NCI-H2196 treated with DMSO at 0.1 percent for 48 hours (cell line): ENCODE results near the gene ERN2.
"Not testable (repeated sequence)": the region's sequence is repeated elsewhere in the genome, so short reads cannot be mapped to it uniquely, and the experiment has no call there.

Experiments
- DNase-seq: peaks from one replicate; lab custom pipeline; 2025; ENCODE audit not compliant: unreplicated experiment; lab: John Stamatoyannopoulos, UW

ERN2 gene

DNA sequence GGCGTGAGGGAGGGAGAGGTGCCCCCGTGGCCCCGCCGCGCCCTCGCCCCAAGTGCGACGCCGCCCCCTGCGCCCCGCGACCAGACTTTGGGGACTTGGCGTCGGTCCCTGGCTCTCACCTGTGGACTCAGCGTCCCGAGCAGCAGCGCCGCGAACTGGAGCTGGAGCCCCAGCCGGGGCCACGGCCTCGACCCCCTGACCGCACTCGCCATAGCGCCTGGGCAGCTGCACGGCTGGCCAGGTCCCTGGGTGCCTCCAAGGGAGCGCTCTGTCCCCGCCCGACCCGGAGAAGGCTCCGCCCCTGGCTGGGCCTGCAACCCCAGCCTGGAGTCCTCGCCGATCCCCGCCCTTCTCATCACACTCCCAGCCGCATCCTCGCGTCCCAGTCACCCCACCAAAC, at the start of gene ERN2:
TSS of gene ERN2 (minus strand) at position 247 of the 400 bp plus-strand sequence. CDS start at position 212, 35 bp downstream.
- no peak for DNase-seq

DNA sequence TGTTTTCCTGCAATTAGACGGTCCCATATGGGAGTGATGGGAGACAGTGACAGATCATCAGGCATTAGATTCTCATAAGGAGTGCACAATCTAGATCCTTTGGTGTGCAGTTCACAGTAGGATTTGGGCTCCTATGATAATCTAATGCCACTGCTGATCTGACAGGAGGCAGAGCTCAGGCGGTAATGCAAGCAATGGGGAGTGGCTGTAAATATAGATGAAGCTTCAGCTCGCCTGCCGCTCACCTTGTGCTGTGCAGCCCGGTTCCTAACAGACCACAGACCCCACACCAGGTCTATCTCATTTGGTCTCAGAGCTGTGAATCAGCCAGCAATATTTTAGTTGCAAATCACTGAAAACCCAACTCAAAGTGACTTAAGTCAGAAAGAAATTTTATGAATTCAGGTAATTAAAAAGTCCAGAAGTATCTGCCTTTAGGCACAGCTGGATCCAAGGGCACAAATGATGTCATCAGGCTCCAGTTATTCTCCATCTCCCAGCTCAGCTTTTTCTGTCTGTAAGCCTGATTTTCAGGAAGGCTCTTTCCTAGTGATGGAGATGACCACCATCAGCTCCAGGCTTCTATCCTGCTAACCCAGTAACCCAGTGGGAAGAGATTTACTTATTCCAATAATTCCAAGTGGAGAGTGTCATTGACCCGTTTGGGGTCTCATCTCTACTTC, 45.1 kb upstream of the ERN2 start:
- no peak for DNase-seq

- DNase-seq: no peak
Measured at GRCh38 chr16:23757116-23757515, 44.1 kb upstream of the ERN2 start.

DNA sequence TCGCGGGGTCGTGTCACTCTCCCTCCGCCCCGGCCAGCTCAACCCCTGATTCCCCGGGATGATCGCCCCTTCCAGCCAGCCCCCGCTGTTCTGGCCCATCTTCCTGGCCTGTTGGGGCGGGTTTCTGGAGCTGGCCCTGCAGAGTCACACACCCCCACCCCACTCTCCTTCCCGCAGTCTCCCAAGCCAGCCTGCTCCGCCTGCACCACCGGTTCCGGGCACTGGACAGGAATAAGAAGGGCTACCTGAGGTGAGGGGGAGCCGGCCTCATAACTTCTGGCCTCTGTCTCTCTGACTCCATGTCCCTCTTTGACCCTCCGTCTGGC, 42.4 kb upstream of the ERN2 start:
- no peak for DNase-seq

DNA sequence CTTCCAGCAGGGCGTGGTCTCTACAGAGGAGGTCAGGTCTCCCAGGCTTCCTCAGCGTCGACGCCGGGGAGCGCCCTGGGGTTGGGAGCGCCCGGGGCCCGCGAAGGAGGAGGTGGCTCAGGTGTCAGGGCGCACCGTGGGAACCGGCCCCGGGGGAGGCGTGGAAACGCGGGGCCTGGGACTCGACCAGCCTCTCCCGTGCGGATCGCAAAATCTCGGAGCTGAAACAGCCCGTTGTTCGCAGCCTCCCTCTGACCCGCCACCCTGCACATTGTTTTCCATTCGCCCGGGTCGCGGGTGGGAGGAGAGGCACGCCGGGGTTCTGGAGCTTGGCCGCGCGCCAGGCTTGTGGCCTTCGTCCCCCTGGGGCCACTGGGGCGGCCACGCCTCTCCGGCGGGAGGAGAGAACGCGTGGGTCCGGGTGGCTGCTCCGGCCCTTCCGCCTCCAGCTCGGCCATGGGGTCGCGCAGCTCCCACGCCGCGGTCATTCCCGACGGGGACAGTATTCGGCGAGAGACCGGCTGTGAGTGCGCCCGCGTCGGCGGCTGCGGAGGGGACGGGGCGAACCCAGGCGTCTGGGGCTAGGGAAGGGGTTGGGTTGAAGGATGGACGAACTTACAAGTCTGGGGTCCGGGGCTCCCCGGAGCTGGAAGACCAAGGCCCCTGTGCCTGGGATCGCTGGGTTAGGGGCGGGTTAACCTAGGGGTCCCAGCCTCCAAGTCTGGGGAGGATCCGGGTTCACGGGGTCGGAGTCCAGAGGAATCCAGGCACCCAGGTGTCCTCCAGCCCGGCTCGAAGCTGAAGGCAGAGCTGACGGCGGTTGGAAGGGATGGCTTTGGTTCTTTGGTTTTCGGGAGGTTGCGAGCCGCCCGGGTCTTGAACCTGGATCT, 41.8 kb upstream of the ERN2 start, which contains the start of gene CHP2:
TSS of gene CHP2 (plus strand) at position 433 of the 890 bp plus-strand sequence. CDS start at position 457, 24 bp downstream.
- no peak for DNase-seq

GRCh38 chr16:23753908-23754593, 41.0 kb upstream of the ERN2 start:
- DNase-seq: no peak

- DNase-seq: not testable (repeated sequence)
Measured at GRCh38 chr16:23751053-23751452, 38.0 kb upstream of the ERN2 start.

DNA sequence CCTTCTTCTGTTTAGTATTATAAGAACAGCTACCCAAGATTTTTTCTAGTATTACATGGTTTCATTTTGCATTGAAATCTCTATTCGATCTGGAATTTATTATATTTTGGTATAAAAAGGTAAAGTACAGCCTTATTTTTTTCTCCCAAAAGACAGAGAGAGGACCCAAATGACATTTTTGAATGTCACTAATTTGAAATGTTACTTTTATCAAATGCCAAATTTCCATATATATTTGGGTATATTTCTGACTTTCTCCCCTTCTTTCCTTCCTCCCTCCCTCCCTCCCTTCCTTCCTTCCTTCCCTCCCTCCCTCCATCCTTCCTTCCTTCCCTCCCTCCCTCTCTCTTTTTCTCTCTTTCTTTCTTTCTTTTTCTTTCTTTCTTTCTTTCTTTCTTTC, 35.6 kb upstream of the ERN2 start:
- no peak for DNase-seq

DNA sequence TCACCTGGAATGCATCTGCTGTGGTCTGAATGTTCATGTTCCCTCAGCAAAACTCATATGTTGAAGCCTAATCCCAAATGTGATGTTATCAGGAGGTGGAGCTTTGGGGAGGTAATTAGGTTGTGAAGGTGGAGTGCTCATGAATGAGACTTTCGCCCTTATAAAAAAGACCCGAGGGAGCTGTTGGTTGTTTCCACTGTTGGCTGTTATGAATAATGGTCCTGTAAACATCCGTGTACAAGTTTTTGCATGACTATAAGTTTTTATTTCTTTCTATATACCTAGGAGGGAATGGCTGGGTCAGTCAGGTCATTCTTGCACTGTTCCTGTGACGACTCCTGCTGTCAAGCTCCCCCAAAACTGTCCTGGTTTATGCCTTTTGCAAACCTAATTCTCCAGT, 32.2 kb upstream of the ERN2 start:
- no peak for DNase-seq

DNA sequence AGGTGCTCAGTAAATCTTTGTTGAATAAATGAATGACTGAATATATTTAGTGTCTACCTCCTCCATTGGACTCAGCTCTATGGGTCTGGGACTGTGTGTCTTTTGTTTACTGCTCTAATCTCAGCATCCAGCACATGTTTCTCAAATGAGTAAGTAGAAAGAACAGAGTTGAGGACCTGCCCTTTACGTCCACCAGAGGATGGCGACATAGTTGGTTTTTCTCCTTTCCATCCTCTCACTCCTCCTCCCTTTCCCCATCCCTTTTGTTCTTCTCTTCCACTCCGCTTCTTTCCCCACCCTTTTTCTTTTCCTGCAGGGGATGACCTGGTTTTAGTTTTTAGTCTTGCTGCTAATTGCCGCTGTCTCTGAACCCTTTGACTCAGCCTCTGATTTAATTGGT, 29.7 kb upstream of the ERN2 start:
- DNase-seq: no peak

DNA sequence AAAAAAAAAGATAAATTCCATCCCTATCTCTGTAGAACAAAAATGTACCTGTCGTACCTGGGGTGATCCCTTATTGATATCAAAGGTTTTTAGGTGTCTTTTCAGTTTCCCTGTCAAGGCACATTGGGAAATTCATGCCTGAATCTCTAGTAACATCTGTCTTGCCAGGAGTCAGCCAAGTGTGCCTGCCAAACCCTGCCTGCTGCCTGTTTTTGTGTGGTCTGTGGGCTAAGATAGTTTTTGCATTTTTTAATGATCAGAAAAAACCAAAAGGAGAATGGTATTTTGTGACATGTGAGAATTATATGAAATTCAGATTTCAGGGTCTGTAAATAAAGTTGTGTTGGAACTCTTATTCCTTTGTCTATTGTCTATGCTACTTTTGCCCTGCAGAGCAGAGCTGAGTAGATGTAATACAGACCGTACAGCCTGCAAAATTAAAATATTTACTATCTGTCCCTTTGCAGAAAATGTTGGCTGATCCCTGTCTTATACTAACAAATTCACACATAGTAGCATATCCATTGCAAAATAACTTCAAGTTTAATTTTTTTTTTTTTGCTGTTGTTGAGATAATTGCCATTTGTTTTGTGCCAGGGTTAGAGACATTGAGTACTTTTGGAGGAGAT, 28.8 kb upstream of the ERN2 start:
- no peak for DNase-seq

- DNase-seq: no peak
Measured at GRCh38 chr16:23739516-23739915, 26.5 kb upstream of the ERN2 start.

GRCh38 chr16:23737423-23738028, 24.5 kb upstream of the ERN2 start:
- not testable (repeated sequence) for DNase-seq

DNA sequence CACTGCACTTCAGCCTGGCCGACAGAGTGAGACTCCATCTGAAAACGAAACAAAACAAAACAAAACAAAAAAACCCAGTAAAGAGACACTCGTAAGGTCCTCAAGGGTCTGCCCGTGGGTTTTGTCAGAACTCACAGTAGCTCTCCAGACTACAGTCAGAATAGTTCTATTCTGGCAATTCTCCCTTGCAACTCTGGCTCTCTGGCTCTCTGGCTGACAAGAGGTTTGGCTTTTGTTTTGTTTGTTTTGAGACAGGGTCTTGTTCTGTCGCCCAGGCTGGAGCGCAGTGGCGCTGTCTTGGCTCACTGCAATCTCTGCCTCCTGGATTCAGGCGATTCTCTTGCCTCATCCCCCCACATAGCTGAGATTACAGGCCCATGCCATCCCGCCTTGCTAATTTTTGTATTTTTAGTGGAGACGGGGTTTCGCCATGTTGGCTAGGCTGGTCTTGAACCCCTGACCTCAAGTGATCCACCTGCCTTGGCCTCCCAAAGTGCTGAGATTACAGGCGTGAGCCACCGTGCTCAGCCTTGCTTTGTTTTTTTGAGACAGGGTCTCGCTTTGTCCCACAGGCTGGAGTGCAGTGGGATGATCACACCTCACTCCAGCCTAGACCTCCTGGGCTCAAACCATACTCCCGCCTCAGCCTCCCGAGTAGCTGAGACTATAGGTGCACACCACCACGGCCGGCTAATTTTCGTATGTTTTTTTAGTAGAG, 21.3 kb upstream of the ERN2 start:
- DNase-seq: no peak

GRCh38 chr16:23729503-23730424, 16.7 kb upstream of the ERN2 start:
- no peak for DNase-seq

DNA sequence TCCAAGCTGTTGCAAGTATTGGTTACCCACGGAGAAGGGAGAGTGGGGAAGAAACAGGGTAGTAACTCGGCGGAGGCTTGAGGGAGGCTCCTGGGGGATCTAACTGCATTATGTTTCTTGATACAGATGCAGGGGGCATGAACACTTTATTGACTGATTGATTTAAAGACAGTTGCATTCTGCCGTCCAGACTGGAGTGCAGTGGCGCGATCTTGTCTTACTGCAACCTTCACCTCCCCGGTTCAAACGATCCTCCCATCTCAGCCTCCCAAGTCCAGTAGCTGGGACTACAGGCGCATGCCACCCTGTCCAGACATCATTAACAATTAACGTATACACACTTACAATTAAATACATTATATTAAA, 15.1 kb upstream of the ERN2 start:
- DNase-seq: no peak

DNA sequence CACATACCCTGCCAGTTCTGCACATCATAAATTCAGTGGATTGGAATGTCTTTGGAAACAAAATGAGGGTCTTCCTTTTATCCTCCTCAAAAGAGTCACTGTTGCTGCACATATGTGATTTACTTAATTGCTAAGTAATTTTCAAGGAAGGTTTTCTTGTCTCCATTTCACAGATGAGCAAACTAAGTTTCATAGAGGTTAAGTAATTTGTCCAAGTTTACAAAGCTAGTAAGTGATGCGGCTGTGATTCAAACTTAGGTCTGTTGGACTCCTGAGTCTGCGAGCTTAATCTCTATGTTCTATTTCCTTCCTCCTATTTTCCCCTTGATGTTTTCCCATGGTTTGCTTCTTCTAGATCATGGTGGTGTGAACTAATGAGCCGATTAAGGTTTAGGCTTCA, 13.7 kb upstream of the ERN2 start:
- DNase-seq: no peak

GRCh38 chr16:23724785-23725131, 11.7 kb upstream of the ERN2 start:
- DNase-seq: no peak

- DNase-seq: no peak
Measured at GRCh38 chr16:23724096-23724784, 11.2 kb upstream of the ERN2 start.
